ENCODE measurements around the gene SLC9A9. TPM values are rescaled to one million over a fixed set of nuclear protein-coding genes. Genes with fewer than 3 reads are reported as not detected.

SLC9A9 gene
- polyA plus RNA-seq, 1 of the 3 experiments (the other 2 are of a cell fraction) = 0.05 TPM

DNA sequence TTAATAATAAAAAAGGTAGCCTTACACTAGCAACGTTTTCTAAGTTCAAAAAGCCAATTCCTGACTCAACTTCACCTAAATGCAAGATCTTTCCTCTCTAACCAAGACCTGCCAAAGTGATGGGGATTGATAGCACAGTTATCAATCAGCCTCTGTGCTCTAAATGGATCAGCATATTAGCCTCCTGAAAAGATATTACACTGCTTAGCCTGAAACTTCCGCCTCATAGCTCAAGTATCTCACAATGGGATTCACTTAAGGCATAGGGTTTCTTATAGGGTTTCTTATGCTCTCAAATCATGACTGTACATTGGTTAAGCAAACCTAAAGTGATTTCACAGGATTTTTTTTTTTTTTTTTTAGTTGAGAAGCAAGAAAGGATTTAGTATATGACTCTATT, 436 bp upstream of the SLC9A9 start:
- CTCF ChIA-PET = no interaction called here
- no peaks in the 10 kb centered on the region for H3K9me3 ChIP-seq
- no peaks in the 10 kb centered on the region for H3F3A ChIP-seq (replicated peaks; ENCODE audit: insufficient read depth)
- no peak overlapping the region for H3K27ac ChIP-seq (ENCODE audit: low read depth in 2 of 2, low read length in 1 of 2)
- TF ChIP-seq FOSL2 (IDR thresholded peaks at IDR 0.05; ENCODE audit: borderline replicate concordance, low read depth) = no peak
- TF ChIP-seq, protein P1, sequence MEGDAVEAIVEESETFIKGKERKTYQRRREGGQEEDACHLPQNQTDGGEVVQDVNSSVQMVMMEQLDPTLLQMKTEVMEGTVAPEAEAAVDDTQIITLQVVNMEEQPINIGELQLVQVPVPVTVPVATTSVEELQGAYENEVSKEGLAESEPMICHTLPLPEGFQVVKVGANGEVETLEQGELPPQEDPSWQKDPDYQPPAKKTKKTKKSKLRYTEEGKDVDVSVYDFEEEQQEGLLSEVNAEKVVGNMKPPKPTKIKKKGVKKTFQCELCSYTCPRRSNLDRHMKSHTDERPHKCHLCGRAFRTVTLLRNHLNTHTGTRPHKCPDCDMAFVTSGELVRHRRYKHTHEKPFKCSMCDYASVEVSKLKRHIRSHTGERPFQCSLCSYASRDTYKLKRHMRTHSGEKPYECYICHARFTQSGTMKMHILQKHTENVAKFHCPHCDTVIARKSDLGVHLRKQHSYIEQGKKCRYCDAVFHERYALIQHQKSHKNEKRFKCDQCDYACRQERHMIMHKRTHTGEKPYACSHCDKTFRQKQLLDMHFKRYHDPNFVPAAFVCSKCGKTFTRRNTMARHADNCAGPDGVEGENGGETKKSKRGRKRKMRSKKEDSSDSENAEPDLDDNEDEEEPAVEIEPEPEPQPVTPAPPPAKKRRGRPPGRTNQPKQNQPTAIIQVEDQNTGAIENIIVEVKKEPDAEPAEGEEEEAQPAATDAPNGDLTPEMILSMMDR (IDR thresholded peaks at IDR 0.05) = no peak
- TF ChIP-seq GATA2 (CRISPR knock-in tag; IDR thresholded peaks at IDR 0.05) = no peak
- no peak for TF ChIP-seq TEAD4 (IDR thresholded peaks at IDR 0.05; ENCODE audit: borderline replicate concordance, insufficient read depth)
- TF ChIP-seq RAD21 (IDR thresholded peaks at IDR 0.05; ENCODE audit: low read length) = no peak
- TF ChIP-seq RFX5 (IDR thresholded peaks at IDR 0.05; ENCODE audit: low read length) = no peak
- no peak for TF ChIP-seq ELF1 (IDR thresholded peaks at IDR 0.05)
- TF ChIP-seq JUND (IDR thresholded peaks at IDR 0.05) = no peak
- TF ChIP-seq FOXM1 (IDR thresholded peaks at IDR 0.05; ENCODE audit: low read depth) = no peak
- TF ChIP-seq, protein P2, sequence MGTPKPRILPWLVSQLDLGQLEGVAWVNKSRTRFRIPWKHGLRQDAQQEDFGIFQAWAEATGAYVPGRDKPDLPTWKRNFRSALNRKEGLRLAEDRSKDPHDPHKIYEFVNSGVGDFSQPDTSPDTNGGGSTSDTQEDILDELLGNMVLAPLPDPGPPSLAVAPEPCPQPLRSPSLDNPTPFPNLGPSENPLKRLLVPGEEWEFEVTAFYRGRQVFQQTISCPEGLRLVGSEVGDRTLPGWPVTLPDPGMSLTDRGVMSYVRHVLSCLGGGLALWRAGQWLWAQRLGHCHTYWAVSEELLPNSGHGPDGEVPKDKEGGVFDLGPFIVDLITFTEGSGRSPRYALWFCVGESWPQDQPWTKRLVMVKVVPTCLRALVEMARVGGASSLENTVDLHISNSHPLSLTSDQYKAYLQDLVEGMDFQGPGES (IDR thresholded peaks at IDR 0.05; ENCODE audit: low read depth, low read length) = no peak
- TF ChIP-seq RCOR1 (IDR thresholded peaks at IDR 0.05; ENCODE audit: low read length) = no peak
- TF ChIP-seq, protein P3, sequence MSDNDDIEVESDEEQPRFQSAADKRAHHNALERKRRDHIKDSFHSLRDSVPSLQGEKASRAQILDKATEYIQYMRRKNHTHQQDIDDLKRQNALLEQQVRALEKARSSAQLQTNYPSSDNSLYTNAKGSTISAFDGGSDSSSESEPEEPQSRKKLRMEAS (IDR thresholded peaks at IDR 0.05; ENCODE audit: low read depth) = no peak
- TF ChIP-seq SMC3 (IDR thresholded peaks at IDR 0.05; ENCODE audit: low read depth, low read length) = no peak
- TF ChIP-seq, protein P4, sequence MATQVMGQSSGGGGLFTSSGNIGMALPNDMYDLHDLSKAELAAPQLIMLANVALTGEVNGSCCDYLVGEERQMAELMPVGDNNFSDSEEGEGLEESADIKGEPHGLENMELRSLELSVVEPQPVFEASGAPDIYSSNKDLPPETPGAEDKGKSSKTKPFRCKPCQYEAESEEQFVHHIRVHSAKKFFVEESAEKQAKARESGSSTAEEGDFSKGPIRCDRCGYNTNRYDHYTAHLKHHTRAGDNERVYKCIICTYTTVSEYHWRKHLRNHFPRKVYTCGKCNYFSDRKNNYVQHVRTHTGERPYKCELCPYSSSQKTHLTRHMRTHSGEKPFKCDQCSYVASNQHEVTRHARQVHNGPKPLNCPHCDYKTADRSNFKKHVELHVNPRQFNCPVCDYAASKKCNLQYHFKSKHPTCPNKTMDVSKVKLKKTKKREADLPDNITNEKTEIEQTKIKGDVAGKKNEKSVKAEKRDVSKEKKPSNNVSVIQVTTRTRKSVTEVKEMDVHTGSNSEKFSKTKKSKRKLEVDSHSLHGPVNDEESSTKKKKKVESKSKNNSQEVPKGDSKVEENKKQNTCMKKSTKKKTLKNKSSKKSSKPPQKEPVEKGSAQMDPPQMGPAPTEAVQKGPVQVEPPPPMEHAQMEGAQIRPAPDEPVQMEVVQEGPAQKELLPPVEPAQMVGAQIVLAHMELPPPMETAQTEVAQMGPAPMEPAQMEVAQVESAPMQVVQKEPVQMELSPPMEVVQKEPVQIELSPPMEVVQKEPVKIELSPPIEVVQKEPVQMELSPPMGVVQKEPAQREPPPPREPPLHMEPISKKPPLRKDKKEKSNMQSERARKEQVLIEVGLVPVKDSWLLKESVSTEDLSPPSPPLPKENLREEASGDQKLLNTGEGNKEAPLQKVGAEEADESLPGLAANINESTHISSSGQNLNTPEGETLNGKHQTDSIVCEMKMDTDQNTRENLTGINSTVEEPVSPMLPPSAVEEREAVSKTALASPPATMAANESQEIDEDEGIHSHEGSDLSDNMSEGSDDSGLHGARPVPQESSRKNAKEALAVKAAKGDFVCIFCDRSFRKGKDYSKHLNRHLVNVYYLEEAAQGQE (IDR thresholded peaks at IDR 0.05; ENCODE audit: low read depth, low read length) = no peak
- peak overlapping the region; percentile 91 for H2AFZ ChIP-seq (ENCODE audit: low read depth)
- no peaks in the 10 kb centered on the region for H3K4me1 ChIP-seq (ENCODE audit: control insufficient read depth in 1 of 2, insufficient read depth in 2 of 2, low read depth in 1 of 2, low read length in 1 of 2)
- H3K9me2 ChIP-seq = no peaks in the 10 kb centered on the region
- H3K9ac ChIP-seq = no peak overlapping the region
- H3K79me2 ChIP-seq (ENCODE audit: insufficient read depth) = no peaks in the 10 kb centered on the region
- POLR2A ChIA-PET = no interaction called here
- no peaks in the 10 kb centered on the region for H3K36me3 ChIP-seq (replicated peaks in 1 of 2; ENCODE audit: control insufficient read depth in 1 of 2, insufficient read depth in 2 of 2, low read length in 1 of 2)
- no peaks in the 10 kb centered on the region for H4K20me1 ChIP-seq (ENCODE audit: insufficient read depth)
- H3K27me3 ChIP-seq (ENCODE audit: insufficient read depth) = peaks cover 11% of the 10 kb centered on the region; the same call in 1 of the 2 replicates
- no peak for DNase-seq
- peak overlapping the region in 1 of 2 experiments; percentile 61; a peak in 1 of 4 replicates for H3K4me3 ChIP-seq (ENCODE audit: low read depth in 2 of 2, low read length in 1 of 2)
- H3K4me2 ChIP-seq = peak overlapping the region; percentile 82
- 17% methylated on average over 2 of the region's 2 CpGs for WGBS (ENCODE audit: low lambda C conversion rate)

Data from SK-N-SH (cell line).